GM12878 (cell line): ENCODE data around the gene HSPBP1. TPM values are rescaled to one million over a fixed set of nuclear protein-coding genes. Genes with fewer than 3 reads are reported as not detected.
A peak's percentile ranks its signal among the peaks of the same experiment; 100 is the strongest.

Source experiments
- ATAC-seq: fragments of 200-7000 bp; cut with Tn5 transposase; 3 replicates; pipeline ENCODE4 v1.9.1; 2020; ENCODE audit warnings: mild to moderate bottlenecking, moderate library complexity
- Bru-seq: library from RNA; stranded (reverse); fragments of 400-500 nt; gene quantifications from one replicate; lab custom pipeline; 2021; lab: Mats Ljungman, UMichigan
- BruChase-seq, 2 experiments: library from RNA; stranded (reverse); fragments of 400-500 nt; gene quantifications; one replicate each; lab custom pipeline; 2021; lab: Mats Ljungman, UMichigan
- BruUV-seq: library from RNA; stranded (reverse); fragments of 400-500 nt; replicated peaks from 2 replicates; lab custom pipeline; 2021; lab: Mats Ljungman, UMichigan
- CTCF ChIA-PET: fragments of 300-600 bp; sonication (Branson Sonifier 250); formaldehyde crosslinking; extraction: SDS; loops from one replicate; lab custom pipeline; 2021; ENCODE audit warnings: inconsistent platforms; lab: Yijun Ruan, JAX
- POLR2A ChIA-PET: fragments of 350-600 bp; formaldehyde crosslinking; extraction: SDS; loops from one replicate; lab custom pipeline; 2021; ENCODE audit warnings: inconsistent platforms; lab: Charles Lee
- RAD21 ChIA-PET: fragments of 300-600 bp; sonication (Branson Sonifier 250); formaldehyde crosslinking; loops from one replicate; lab custom pipeline; 2023; ENCODE audit warnings: antibody characterized with exemption; ENCODE audit not compliant: unreplicated experiment; lab: Charles Lee
- SMC1A ChIA-PET: fragments of 300-600 bp; sonication (Branson Sonifier 250); formaldehyde crosslinking; loops from one replicate; lab custom pipeline; 2023; ENCODE audit not compliant: unreplicated experiment, uncharacterized antibody; lab: Charles Lee
- DNase-seq: peaks from one replicate; pipeline ENCODE4 v3.0.0-alpha.2; 2011; ENCODE audit warnings: low read depth, low spot score
- FAIRE-seq: peaks from 3 replicates; lab custom pipeline; 2011; peaks lifted over from hg19 to GRCh38; lab: Jason Lieb, UNC
- H2AFZ ChIP-seq: 2 replicates; pipeline ENCODE4 v1.6.0; 2011; ENCODE audit warnings: low read depth, low read length, control low read depth; ENCODE audit not compliant: control insufficient read depth
- H3K27ac ChIP-seq: 2 replicates; pipeline ENCODE4 v1.5.1; 2011; ENCODE audit warnings: control low read depth; ENCODE audit not compliant: control insufficient read depth, insufficient read depth
- H3K27me3 ChIP-seq, 2 experiments: replicated peaks in 1 of 2; 2 replicates each; pipeline versions ENCODE4 v1.6.0 to v1.6.1; 2011; ENCODE audit warnings: low read length in 1 of 2; ENCODE audit not compliant: control insufficient read depth in 2 of 2, insufficient read depth in 2 of 2
- H3K36me3 ChIP-seq, 2 experiments: 2 replicates each; pipeline ENCODE4 v1.5.1; 2011; ENCODE audit warnings: low read length in 1 of 2; ENCODE audit not compliant: control insufficient read depth in 2 of 2, insufficient read depth in 2 of 2
- H3K4me1 ChIP-seq: 2 replicates; pipeline ENCODE4 v1.6.1; 2011; ENCODE audit warnings: mild to moderate bottlenecking, low read length, moderate library complexity, mixed read lengths; ENCODE audit not compliant: control insufficient read depth, insufficient read depth
- H3K4me2 ChIP-seq: 2 replicates; pipeline ENCODE4 v1.6.0; 2011; ENCODE audit warnings: control low read depth; ENCODE audit not compliant: control insufficient read depth, insufficient read depth
- H3K4me3 ChIP-seq: fragments of 200-600 bp; sonication (generic); 2 replicates; pipeline ENCODE4 v1.5.1; 2016
- H3K79me2 ChIP-seq: 2 replicates; pipeline ENCODE4 v1.6.0; 2011; ENCODE audit warnings: low read length; ENCODE audit not compliant: control insufficient read depth, insufficient read depth
- H3K9ac ChIP-seq: 2 replicates; pipeline ENCODE4 v1.8.0; 2011; ENCODE audit warnings: low read length, control low read depth, mixed read lengths; ENCODE audit not compliant: control insufficient read depth, insufficient read depth
- H3K9me3 ChIP-seq: replicated peaks from 3 replicates; pipeline ENCODE4 v1.5.1; 2011; ENCODE audit warnings: mild to moderate bottlenecking, low read length; ENCODE audit not compliant: control insufficient read depth, insufficient read depth
- H4K20me1 ChIP-seq: 2 replicates; pipeline ENCODE4 v1.6.0; 2011; ENCODE audit not compliant: control insufficient read depth, insufficient read depth
- IRF4 ChIP-seq: IDR thresholded peaks from 2 replicates; pipeline ENCODE4 v1.6.1; 2011; ENCODE audit warnings: low read depth, low read length
- PAX8 ChIP-seq: fragments of 450-650 bp; IDR thresholded peaks from 2 replicates; pipeline ENCODE4 v1.6.1; 2017; ENCODE audit warnings: mild to moderate bottlenecking, moderate library complexity
- RELA ChIP-seq: fragments of 450-650 bp; IDR thresholded peaks from 2 replicates; pipeline ENCODE4 v1.8.0; 2014; ENCODE audit warnings: borderline replicate concordance; ENCODE audit not compliant: partially characterized antibody
- SIN3A ChIP-seq: IDR thresholded peaks from 2 replicates; pipeline ENCODE4 v1.6.1; 2012; ENCODE audit warnings: low read depth, low read length, improper control_type of control experiment
- SP1 ChIP-seq: IDR thresholded peaks from one replicate; pipeline ENCODE4 v1.6.1; 2011; ENCODE audit warnings: low read depth, low read length
- ZNF217 ChIP-seq: fragments of 450-650 bp; IDR thresholded peaks from 2 replicates; pipeline ENCODE4 v1.6.1; 2017; ENCODE audit warnings: antibody characterized with exemption, mild to moderate bottlenecking
- ZNF274 ChIP-seq: IDR thresholded peaks from one replicate; pipeline ENCODE4 v1.8.0; 2011; ENCODE audit not compliant: insufficient read length, insufficient read depth
- ZNF622 ChIP-seq: fragments of 450-650 bp; IDR thresholded peaks from 2 replicates; pipeline ENCODE4 v1.6.1; 2017; ENCODE audit warnings: mild to moderate bottlenecking, inconsistent platforms
- WGBS: methylation state at CpG from one replicate; pipeline ENCODE4 v1.1.6; 2016; ENCODE audit warnings: low lambda C conversion rate; ENCODE audit not compliant: insufficient replicate concordance, insufficient coverage; ENCODE audit errors: missing lambda C conversion rate; 5-methylcytosine and 5-hydroxymethylcytosine counted together
- in situ Hi-C: fragments of 300-500 bp; cut with MboI; formaldehyde crosslinking; loops from 9 replicates; pipeline ENCODE4 v1.14.3; 2018; ENCODE audit warnings: mixed read lengths
- intact Hi-C: fragments of 100-400 bp; cut with micrococcal nuclease; formaldehyde crosslinking; loops from one replicate; pipeline ENCODE4 v1.14.2; 2022; ENCODE audit not compliant: unreplicated experiment
- long read RNA-seq, 2 experiments: library from polyadenylated mRNA; unstranded; transcript quantifications; one replicate each; pipeline ENCODE4 v2.0.0, GENCODE V29; 2019 to 2020
- polyA minus RNA-seq, 3 experiments: library from RNA; depleted of rRNA, polyadenylated mRNA; stranded (reverse); fragments of >200 nt; gene quantifications; 2 replicates each; pipeline ENCODE4 v1.2.3, GENCODE V29; 2011
- polyA plus RNA-seq, 11 experiments: library from polyadenylated mRNA; depleted of rRNA in 4 of 11; unstranded in 6 of 11; stranded (reverse) in 5 of 11; fragments of >200 nt; fragmentation: Nextera tagmentation in 4 of 11; fragmentation: Illumina TruSeq in 1 of 11; extraction: Ambion mirVana in 4 of 11; extraction: Trizol in 1 of 11; gene quantifications; 1 replicate in 1 of 11; 2 replicates in 10 of 11; pipeline versions ENCODE4 v1.2.1 to v1.2.3, GENCODE V29; 2011 to 2016; ENCODE audit warnings: inconsistent platforms in 2 of 11, missing spikeins in 2 of 11, low read depth in 1 of 11
- total RNA-seq, 4 experiments: library from RNA; depleted of rRNA in 3 of 4; stranded (reverse); fragments of >200 nt in 3 of 4; fragmentation: Illumina TruSeq in 1 of 4; extraction: Trizol in 1 of 4; gene quantifications; 2 replicates each; pipeline versions ENCODE4 v1.2.1 to v1.2.3, GENCODE V29; 2013 to 2021
- TF ChIP-seq, protein P1 (sequence below): IDR thresholded peaks from 2 replicates; pipeline ENCODE4 v1.6.1; 2011; ENCODE audit warnings: mild to moderate bottlenecking, low read depth, low read length, moderate library complexity; ENCODE audit not compliant: insufficient replicate concordance
- TF ChIP-seq, protein P2 (sequence below): IDR thresholded peaks from 2 replicates; pipeline ENCODE4 v1.6.1; 2012; ENCODE audit warnings: low read depth, low read length, improper control_type of control experiment
- TF ChIP-seq, protein P3 (sequence below): fragments of 150-350 bp; IDR thresholded peaks from 2 replicates; pipeline ENCODE4 v1.6.1; 2016; ENCODE audit warnings: low read depth, low read length

HSPBP1 gene, protein sequence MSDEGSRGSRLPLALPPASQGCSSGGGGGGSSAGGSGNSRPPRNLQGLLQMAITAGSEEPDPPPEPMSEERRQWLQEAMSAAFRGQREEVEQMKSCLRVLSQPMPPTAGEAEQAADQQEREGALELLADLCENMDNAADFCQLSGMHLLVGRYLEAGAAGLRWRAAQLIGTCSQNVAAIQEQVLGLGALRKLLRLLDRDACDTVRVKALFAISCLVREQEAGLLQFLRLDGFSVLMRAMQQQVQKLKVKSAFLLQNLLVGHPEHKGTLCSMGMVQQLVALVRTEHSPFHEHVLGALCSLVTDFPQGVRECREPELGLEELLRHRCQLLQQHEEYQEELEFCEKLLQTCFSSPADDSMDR
- total RNA-seq (2013; cell fraction: nucleolus; rRNA removed), result 1.9 and 4.7 TPM in 2 replicates
- 21.4 and 31.5 TPM in 2 replicates for total RNA-seq (2014; rRNA removed)
- 11.9 and 12.3 TPM in 2 replicates for total RNA-seq (2014; rRNA removed; fragmentation: Illumina TruSeq; extraction: Trizol)
- 35.5 and 35.9 TPM in 2 replicates for total RNA-seq (2021)
- polyA plus RNA-seq (2011; ENCODE audit: low read depth), result 5.7 TPM
- polyA plus RNA-seq (2011; rRNA removed), result 6.3 and 18.3 TPM in 2 replicates
- 30.5 and 53.0 TPM in 2 replicates for polyA plus RNA-seq (2011; cell fraction: cytosol; rRNA removed)
- polyA plus RNA-seq (2011; cell fraction: nucleus; rRNA removed), result 26.1 and 41.3 TPM in 2 replicates
- polyA plus RNA-seq (2012), result 12.6 and 15.9 TPM in 2 replicates
- polyA plus RNA-seq (2014; fragmentation: Illumina TruSeq; extraction: Trizol), result 1.2 and 7.2 TPM in 2 replicates
- 1 to 10 TPM in 1 of 2 experiments, under 1 TPM in 1; 0.18 to 1.3 TPM for polyA plus RNA-seq (2014; fragmentation: Nextera tagmentation; extraction: Ambion mirVana)
- polyA plus RNA-seq (2014; rRNA removed), result 27.7 and 39.0 TPM in 2 replicates
- polyA plus RNA-seq (2016; fragmentation: Nextera tagmentation; extraction: Ambion mirVana), result 10 to 100 TPM; 77.0 to 83.3 TPM
- 8.8 and 15.3 TPM in 2 replicates for polyA minus RNA-seq (2011; rRNA and poly(A)+ RNA removed)
- polyA minus RNA-seq (2011; cell fraction: cytosol; rRNA and poly(A)+ RNA removed), result 16.3 and 19.3 TPM in 2 replicates
- polyA minus RNA-seq (2011; cell fraction: nucleus; rRNA and poly(A)+ RNA removed), result 2.8 and 8.1 TPM in 2 replicates
- Bru-seq, nascent RNA, result percentile 58 among the genes with signal in this experiment
- percentile 63 among the genes with signal in this experiment for BruChase-seq, experiment 1, labeled RNA remaining after a 6-hour chase
- percentile 58 among the genes with signal in this experiment for BruChase-seq, experiment 2, labeled RNA remaining after a 2-hour chase
- long read RNA-seq, experiment 1, transcript HSPBP1-202 (8 exons, 1,572 nt), result major isoform, 49 of 82 reads
- long read RNA-seq, experiment 1, partial matches to known transcripts, result 6 of 82 reads
- long read RNA-seq, experiment 1, other reads (novel, unspliced or antisense), result 24 of 82 reads
- long read RNA-seq, experiment 2, partial matches to known transcripts, result 0 of 3 reads
- long read RNA-seq, experiment 2, other reads (novel, unspliced or antisense), result 1 of 3 reads

DNA sequence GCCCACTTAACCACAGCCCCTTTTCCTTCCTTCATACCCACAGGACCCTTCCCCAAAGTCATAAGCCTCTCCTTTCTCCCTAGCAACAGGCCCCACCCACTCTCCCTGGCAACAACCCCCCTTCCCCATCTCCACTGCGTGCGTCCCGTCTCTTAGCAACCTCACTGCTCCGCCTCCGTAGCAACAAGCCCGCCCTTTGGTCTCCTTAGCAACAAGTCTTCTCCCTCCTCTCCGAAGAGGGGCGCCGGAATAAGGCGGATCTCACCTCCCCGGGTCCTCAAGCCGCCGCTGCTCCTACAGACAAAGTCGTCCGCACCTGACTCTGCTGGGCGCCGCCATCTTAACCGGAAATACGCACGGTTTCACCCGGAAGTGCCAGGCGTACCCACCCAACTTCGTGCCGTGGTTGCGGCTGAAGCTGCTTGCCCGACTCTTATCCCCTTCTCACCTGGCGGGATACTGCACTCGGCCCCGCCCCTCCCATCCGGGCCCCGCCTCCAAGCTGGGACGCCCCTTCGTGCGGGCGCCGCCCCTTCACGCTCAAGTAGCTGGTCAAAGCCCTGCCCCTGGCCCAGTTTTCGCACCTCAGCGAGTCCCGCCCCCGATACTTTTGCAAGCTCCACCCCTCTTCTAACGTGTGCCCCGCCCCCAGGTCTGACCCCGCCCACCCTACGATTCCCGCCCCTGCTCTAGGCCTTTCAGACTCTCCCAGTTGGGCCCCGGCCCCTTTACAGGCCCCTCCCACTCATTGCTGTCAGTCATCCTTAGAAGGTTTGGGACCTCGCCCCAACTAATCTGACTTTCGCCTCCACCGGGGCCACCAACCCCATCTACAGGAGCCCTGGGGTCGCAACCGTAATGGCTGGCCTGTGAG is at the start of gene HSPBP1:
TSS of gene HSPBP1 (minus strand) at position 341 of the 874 bp plus-strand sequence. CDS start 502 bp downstream, outside the sequence.
- Histone ChIP-seq H3K27me3 (no peaks in the 10 kb centered on the region; a peak in 1 of 4 replicates), H3K79me2 (no peaks in the 10 kb centered on the region; the same call in 1 of the 2 replicates), H3K9me3 (no peaks in the 10 kb centered on the region), H3K27ac (peak within 1 kb of the TSS; percentile 50), H2AFZ (peak within 1 kb of the TSS; percentile 92), H3K4me1 (peaks cover 42% of the 10 kb centered on the region), H3K4me2 (peak within 1 kb of the TSS; percentile 95), H3K9ac (peak within 1 kb of the TSS; percentile 55), H3K4me3 (peak within 1 kb of the TSS; percentile 82), H3K36me3 (no peaks in the 10 kb centered on the region), H4K20me1 (no peaks in the 10 kb centered on the region)
- FAIRE-seq, result peak; percentile 47
- in situ Hi-C loops, result no loop called here
- 3% methylated on average over 52 of the region's 52 CpGs for WGBS
- ChIA-PET CTCF (interaction anchor here (0.9 to 4.6 kb wide), 7 partner anchors 11 to 104 kb away, joined by 3 to 14 read pairs (median 5); partner anchors contain the start of genes KMT5C and TMEM238), POLR2A (interaction anchor here (0.9 to 6.1 kb wide), 7 partner anchors 20 to 319 kb away, joined by 4 to 86 read pairs (median 7); partner anchors contain the start of genes FIZ1, KMT5C, PPP6R1 and TMEM238), SMC1A (interaction anchor here (0.8 to 7.6 kb wide), 5 partner anchors 16 to 59 kb away, joined by 3 to 68 read pairs (median 4); partner anchors contain the start of genes KMT5C and PPP6R1), RAD21 (interaction anchor here (0.5 to 2.2 kb wide), 11 partner anchors 12 to 326 kb away, joined by 3 to 27 read pairs (median 4); partner anchors contain the start of genes KMT5C, PPP6R1, UBE2S and ZNF628)
- peak; percentile 93 for DNase-seq
- intact Hi-C loops, result no loop called here
- peak; percentile 91 for ATAC-seq
- no TSS peak for BruUV-seq
- TF ChIP-seq ZNF274 (no peak), PAX8 (no peak), IRF4 (no peak), RELA (no peak), SIN3A (peak; percentile 91; the same call in 1 of the 2 replicates), ZNF622 (no peak), ZNF217 (no peak), SP1 (peak; percentile 59)
- TF ChIP-seq, protein P1, sequence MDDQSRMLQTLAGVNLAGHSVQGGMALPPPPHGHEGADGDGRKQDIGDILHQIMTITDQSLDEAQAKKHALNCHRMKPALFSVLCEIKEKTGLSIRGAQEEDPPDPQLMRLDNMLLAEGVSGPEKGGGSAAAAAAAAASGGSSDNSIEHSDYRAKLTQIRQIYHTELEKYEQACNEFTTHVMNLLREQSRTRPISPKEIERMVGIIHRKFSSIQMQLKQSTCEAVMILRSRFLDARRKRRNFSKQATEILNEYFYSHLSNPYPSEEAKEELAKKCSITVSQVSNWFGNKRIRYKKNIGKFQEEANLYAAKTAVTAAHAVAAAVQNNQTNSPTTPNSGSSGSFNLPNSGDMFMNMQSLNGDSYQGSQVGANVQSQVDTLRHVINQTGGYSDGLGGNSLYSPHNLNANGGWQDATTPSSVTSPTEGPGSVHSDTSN, result peak; percentile 90
- TF ChIP-seq, protein P2, sequence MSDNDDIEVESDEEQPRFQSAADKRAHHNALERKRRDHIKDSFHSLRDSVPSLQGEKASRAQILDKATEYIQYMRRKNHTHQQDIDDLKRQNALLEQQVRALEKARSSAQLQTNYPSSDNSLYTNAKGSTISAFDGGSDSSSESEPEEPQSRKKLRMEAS, result peak; percentile 93
- TF ChIP-seq, protein P3, sequence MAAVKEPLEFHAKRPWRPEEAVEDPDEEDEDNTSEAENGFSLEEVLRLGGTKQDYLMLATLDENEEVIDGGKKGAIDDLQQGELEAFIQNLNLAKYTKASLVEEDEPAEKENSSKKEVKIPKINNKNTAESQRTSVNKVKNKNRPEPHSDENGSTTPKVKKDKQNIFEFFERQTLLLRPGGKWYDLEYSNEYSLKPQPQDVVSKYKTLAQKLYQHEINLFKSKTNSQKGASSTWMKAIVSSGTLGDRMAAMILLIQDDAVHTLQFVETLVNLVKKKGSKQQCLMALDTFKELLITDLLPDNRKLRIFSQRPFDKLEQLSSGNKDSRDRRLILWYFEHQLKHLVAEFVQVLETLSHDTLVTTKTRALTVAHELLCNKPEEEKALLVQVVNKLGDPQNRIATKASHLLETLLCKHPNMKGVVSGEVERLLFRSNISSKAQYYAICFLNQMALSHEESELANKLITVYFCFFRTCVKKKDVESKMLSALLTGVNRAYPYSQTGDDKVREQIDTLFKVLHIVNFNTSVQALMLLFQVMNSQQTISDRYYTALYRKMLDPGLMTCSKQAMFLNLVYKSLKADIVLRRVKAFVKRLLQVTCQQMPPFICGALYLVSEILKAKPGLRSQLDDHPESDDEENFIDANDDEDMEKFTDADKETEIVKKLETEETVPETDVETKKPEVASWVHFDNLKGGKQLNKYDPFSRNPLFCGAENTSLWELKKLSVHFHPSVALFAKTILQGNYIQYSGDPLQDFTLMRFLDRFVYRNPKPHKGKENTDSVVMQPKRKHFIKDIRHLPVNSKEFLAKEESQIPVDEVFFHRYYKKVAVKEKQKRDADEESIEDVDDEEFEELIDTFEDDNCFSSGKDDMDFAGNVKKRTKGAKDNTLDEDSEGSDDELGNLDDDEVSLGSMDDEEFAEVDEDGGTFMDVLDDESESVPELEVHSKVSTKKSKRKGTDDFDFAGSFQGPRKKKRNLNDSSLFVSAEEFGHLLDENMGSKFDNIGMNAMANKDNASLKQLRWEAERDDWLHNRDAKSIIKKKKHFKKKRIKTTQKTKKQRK, result no peak
